NB4 (cell line): ENCODE data around the gene MRPL18.

ENCODE experiments used
- CTCF ChIP-seq: IDR thresholded peaks from one replicate; pipeline ENCODE4 v1.5.1; 2012; ENCODE audit warnings: low read depth, low read length
- MAX ChIP-seq: IDR thresholded peaks from 2 replicates; pipeline ENCODE4 v1.6.1; 2011; ENCODE audit warnings: low read depth, low read length
- POLR2A ChIP-seq: IDR thresholded peaks from 2 replicates; pipeline ENCODE4 v1.6.1; 2011; ENCODE audit warnings: mild to moderate bottlenecking; ENCODE audit not compliant: insufficient read length; ENCODE audit errors: extremely low read depth

- TF ChIP-seq CTCF (no peak), POLR2A (no peak), MAX (no peak)
Observed at GRCh38 chr6:159762681-159763293, 27.5 kb upstream of the MRPL18 start.
